Hematopoietic multipotent progenitor cell treated with erythropoietin and hydrocortisone succinate and interleukin-3 and kit ligand, for 4 days (in vitro differentiated cells): ENCODE measurements around the gene ADGRB2.

Source experiments
- DNase-seq: peaks from one replicate; pipeline ENCODE4 v3.0.0-alpha.2; 2015

Gene ADGRB2

GRCh38 chr1:31700468-31701090 is 63.6 kb downstream of the ADGRB2 start:
- no peak for DNase-seq

- no peak for DNase-seq
Measured at GRCh38 chr1:31699341-31699891, 64.7 kb downstream of the ADGRB2 start.

GRCh38 chr1:31697369-31697984 is 66.7 kb downstream of the ADGRB2 start:
- DNase-seq = no peak

- DNase-seq = no peak
Measured at GRCh38 chr1:31696242-31696641, 67.9 kb downstream of the ADGRB2 start.

GRCh38 chr1:31695327-31695726 is 68.8 kb downstream of the ADGRB2 start:
- DNase-seq = no peak

GRCh38 chr1:31694964-31695313 is 69.2 kb downstream of the ADGRB2 start:
- no peak for DNase-seq

- DNase-seq = no peak
Measured at GRCh38 chr1:31694069-31694963, 69.8 kb downstream of the ADGRB2 start.

- no peak for DNase-seq
Measured at GRCh38 chr1:31693231-31693630, 70.9 kb downstream of the ADGRB2 start.

GRCh38 chr1:31691951-31692350 is 72.2 kb downstream of the ADGRB2 start:
- DNase-seq = no peak

GRCh38 chr1:31691446-31691845 is 72.7 kb downstream of the ADGRB2 start:
- DNase-seq = no peak

GRCh38 chr1:31690921-31691320 is 73.2 kb downstream of the ADGRB2 start:
- no peak for DNase-seq

- DNase-seq = no peak
Measured at GRCh38 chr1:31689854-31690253, 74.3 kb downstream of the ADGRB2 start.

GRCh38 chr1:31689379-31689778 is 74.8 kb downstream of the ADGRB2 start:
- DNase-seq = no peak

- DNase-seq = no peak
Measured at GRCh38 chr1:31688233-31688918, 75.8 kb downstream of the ADGRB2 start.

GRCh38 chr1:31687601-31688000 is 76.5 kb downstream of the ADGRB2 start:
- no peak for DNase-seq

GRCh38 chr1:31685795-31686194 is 78.3 kb downstream of the ADGRB2 start:
- no peak for DNase-seq

- DNase-seq = peak; percentile 45
Measured at GRCh38 chr1:31683997-31684396, 80.1 kb downstream of the ADGRB2 start.

GRCh38 chr1:31681415-31681814 is 82.7 kb downstream of the ADGRB2 start:
- DNase-seq = no peak

- no peak for DNase-seq
Measured at GRCh38 chr1:31679676-31680230, 84.4 kb downstream of the ADGRB2 start.

- DNase-seq = no peak
Measured at GRCh38 chr1:31679091-31679490, 85.0 kb downstream of the ADGRB2 start.

GRCh38 chr1:31678681-31679080 is 85.5 kb downstream of the ADGRB2 start:
- DNase-seq = no peak

- DNase-seq = no peak
Measured at GRCh38 chr1:31677949-31678348, 86.2 kb downstream of the ADGRB2 start.

GRCh38 chr1:31677401-31677800 is 86.7 kb downstream of the ADGRB2 start:
- DNase-seq = no peak
